H1 (cell line): ENCODE data around the gene STAP2. TPM values are rescaled to one million over a fixed set of nuclear protein-coding genes. Genes with fewer than 3 reads are reported as not detected.

ENCODE experiments used
- CTCF ChIA-PET: fragments of 300-600 bp; sonication (Branson Sonifier 250); formaldehyde crosslinking; loops from one replicate; lab custom pipeline; 2021; ENCODE audit not compliant: partially characterized antibody; lab: Charles Lee
- POLR2A ChIA-PET: fragments of 300-600 bp; sonication (Branson Sonifier 250); formaldehyde crosslinking; loops from one replicate; lab custom pipeline; 2021; ENCODE audit warnings: inconsistent platforms; ENCODE audit not compliant: partially characterized antibody; lab: Charles Lee
- DNase-seq, 2 experiments: peaks; one replicate each; pipeline versions ENCODE4 v3.0.0 to v3.0.0-alpha.2; 2010 to 2022; ENCODE audit warnings: low spot score in 2 of 2, low read depth in 1 of 2, mixed read lengths in 1 of 2
- FAIRE-seq: peaks from 2 replicates; lab custom pipeline; 2011; peaks lifted over from hg19 to GRCh38; lab: Jason Lieb, UNC
- H2AFZ ChIP-seq: 2 replicates; pipeline ENCODE4 v1.8.1; 2012; ENCODE audit warnings: low read length, inconsistent platforms
- H2AK5ac ChIP-seq: 2 replicates; pipeline ENCODE4 v1.6.1; 2013; ENCODE audit warnings: low read depth, low read length
- H2BK120ac ChIP-seq: replicated peaks from 2 replicates; pipeline ENCODE3; 2013; ENCODE audit warnings: low read depth, low read length, inconsistent platforms
- H2BK12ac ChIP-seq: 2 replicates; pipeline ENCODE4 v1.6.1; 2013; ENCODE audit warnings: low read depth, low read length
- H2BK15ac ChIP-seq: 2 replicates; pipeline ENCODE4 v1.6.1; 2013; ENCODE audit warnings: low read length
- H2BK20ac ChIP-seq: 2 replicates; pipeline ENCODE4 v1.6.1; 2013; ENCODE audit warnings: low read length
- H2BK5ac ChIP-seq: 2 replicates; pipeline ENCODE4 v1.6.1; 2013; ENCODE audit warnings: low read depth, low read length
- H3K14ac ChIP-seq: 2 replicates; pipeline ENCODE4 v1.6.1; 2013; ENCODE audit warnings: inconsistent platforms; ENCODE audit not compliant: insufficient read length
- H3K18ac ChIP-seq: 2 replicates; pipeline ENCODE4 v1.6.1; 2013; ENCODE audit warnings: low read length; ENCODE audit errors: extremely low read depth
- H3K23ac ChIP-seq: 2 replicates; pipeline ENCODE4 v1.6.1; 2013; ENCODE audit warnings: inconsistent platforms; ENCODE audit not compliant: insufficient read length
- H3K23me2 ChIP-seq: 2 replicates; pipeline ENCODE4 v1.6.1; 2013; ENCODE audit warnings: low read depth, low read length
- H3K27ac ChIP-seq: 2 replicates; pipeline ENCODE4 v1.6.1; 2011; ENCODE audit warnings: low read depth, low read length, inconsistent platforms
- H3K27me3 ChIP-seq, 4 experiments: replicated peaks in 1 of 4; 1 replicate in 1 of 4; 2 replicates in 3 of 4; pipeline versions ENCODE4 v1.6.1 to v1.8.1; 2011 to 2013; ENCODE audit warnings: low read length in 3 of 4, mild to moderate bottlenecking in 3 of 4, inconsistent platforms in 2 of 4, mixed read lengths in 2 of 4, moderate library complexity in 1 of 4; ENCODE audit not compliant: control insufficient read depth in 3 of 4, insufficient read depth in 3 of 4; ENCODE audit errors: extremely low read depth in 1 of 4
- H3K36me3 ChIP-seq, 4 experiments: 2 replicates each; pipeline versions ENCODE4 v1.6.1 to v1.8.1; 2011 to 2013; ENCODE audit warnings: mild to moderate bottlenecking in 4 of 4, low read length in 3 of 4, moderate library complexity in 2 of 4, control low read depth in 1 of 4, inconsistent platforms in 1 of 4; ENCODE audit not compliant: insufficient read depth in 4 of 4, control insufficient read depth in 2 of 4
- H3K4ac ChIP-seq: replicated peaks from 2 replicates; pipeline ENCODE3; 2013; ENCODE audit warnings: low read length, low read depth, mixed read lengths, inconsistent platforms; ENCODE audit not compliant: insufficient read length
- H3K4me1 ChIP-seq, 4 experiments: replicated peaks in 1 of 4; 1 replicate in 1 of 4; 2 replicates in 3 of 4; pipeline versions ENCODE4 v1.6.1 to v1.8.1; 2011 to 2013; ENCODE audit warnings: low read length in 3 of 4, inconsistent platforms in 2 of 4, mixed read lengths in 1 of 4; ENCODE audit not compliant: insufficient read depth in 4 of 4, control insufficient read depth in 3 of 4
- H3K4me2 ChIP-seq, 2 experiments: 2 replicates each; pipeline versions ENCODE4 v1.6.1 to v1.8.1; 2011 to 2013; ENCODE audit warnings: low read depth in 2 of 2, low read length in 2 of 2, control low read depth in 1 of 2, inconsistent platforms in 1 of 2, mild to moderate bottlenecking in 1 of 2; ENCODE audit not compliant: insufficient read depth in 1 of 2
- H3K4me3 ChIP-seq, 4 experiments: fragments of 200-600, 300-600 bp in 1 of 4; sonication (generic), shearing (Covaris generic), sonication (Bioruptor Twin) in 1 of 4; 2 replicates each; pipeline versions ENCODE4 v1.5.1 to v1.8.1; 2011 to 2016; ENCODE audit warnings: low read length in 4 of 4, low read depth in 3 of 4, control low read depth in 2 of 4, inconsistent platforms in 2 of 4, mild to moderate bottlenecking in 2 of 4, mixed read lengths in 1 of 4, moderate library complexity in 1 of 4; ENCODE audit not compliant: insufficient read depth in 2 of 4; ENCODE audit errors: extremely low read depth in 1 of 4
- H3K56ac ChIP-seq: replicated peaks from 2 replicates; pipeline ENCODE3; 2013; ENCODE audit warnings: low read depth, mild to moderate bottlenecking, mixed read lengths, low read length, inconsistent platforms; ENCODE audit not compliant: insufficient read length
- H3K79me1 ChIP-seq: 2 replicates; pipeline ENCODE4 v1.6.1; 2013; ENCODE audit warnings: low read depth, low read length, control low read depth
- H3K79me2 ChIP-seq, 2 experiments: 2 replicates each; pipeline versions ENCODE4 v1.6.1 to v1.8.1; 2012 to 2013; ENCODE audit warnings: low read length in 2 of 2, mild to moderate bottlenecking in 2 of 2, inconsistent platforms in 1 of 2; ENCODE audit not compliant: insufficient read depth in 2 of 2, control insufficient read depth in 1 of 2
- H3K9ac ChIP-seq, 4 experiments: replicated peaks in 1 of 4; 1 replicate in 1 of 4; 2 replicates in 3 of 4; pipeline versions ENCODE4 v1.6.1 to v1.8.1; 2011 to 2013; ENCODE audit warnings: low read depth in 3 of 4, low read length in 3 of 4, control low read depth in 2 of 4, mild to moderate bottlenecking in 2 of 4, moderate library complexity in 2 of 4, inconsistent platforms in 1 of 4; ENCODE audit errors: extremely low read depth in 1 of 4
- H3K9me3 ChIP-seq, 2 experiments: 2 replicates each; pipeline versions ENCODE4 v1.6.1 to v1.8.1; 2012 to 2013; ENCODE audit warnings: mild to moderate bottlenecking in 2 of 2, moderate library complexity in 2 of 2, control low read depth in 1 of 2, inconsistent platforms in 1 of 2, low read depth in 1 of 2, low read length in 1 of 2, mixed read lengths in 1 of 2; ENCODE audit not compliant: insufficient read depth in 2 of 2
- H4K20me1 ChIP-seq, 2 experiments: replicated peaks in 1 of 2; 2 replicates each; pipeline versions ENCODE3 to v1.8.1; 2011 to 2013; ENCODE audit warnings: inconsistent platforms in 2 of 2, low read length in 2 of 2, mild to moderate bottlenecking in 1 of 2; ENCODE audit not compliant: insufficient read depth in 2 of 2, control insufficient read depth in 1 of 2
- H4K5ac ChIP-seq: 2 replicates; pipeline ENCODE4 v1.6.1; 2013; ENCODE audit warnings: low read length, low read depth, mixed read lengths, inconsistent platforms; ENCODE audit not compliant: insufficient read length
- H4K8ac ChIP-seq: 2 replicates; pipeline ENCODE4 v1.8.0; 2013; ENCODE audit warnings: mild to moderate bottlenecking, moderate library complexity, low read length, inconsistent platforms; ENCODE audit not compliant: insufficient read depth; ENCODE audit errors: extremely low read depth
- H4K91ac ChIP-seq: replicated peaks from 2 replicates; pipeline ENCODE3; 2013; ENCODE audit warnings: low read length, mixed read lengths, inconsistent platforms; ENCODE audit not compliant: insufficient read length
- WGBS, 2 experiments: shearing (Covaris generic) in 1 of 2; methylation state at CpG; one replicate each; pipeline versions ENCODE4 v1.1.6 to v1.1.7; 2013 to 2015; ENCODE audit warnings: low lambda C conversion rate in 2 of 2, mixed read lengths in 2 of 2, inconsistent platforms in 1 of 2, low coverage in 1 of 2, missing lambda C conversion rate in 1 of 2; ENCODE audit not compliant: insufficient replicate concordance in 2 of 2, insufficient coverage in 1 of 2, insufficient read length in 1 of 2; ENCODE audit errors: extremely low coverage in 1 of 2, missing lambda C conversion rate in 1 of 2; 5-methylcytosine and 5-hydroxymethylcytosine counted together
- polyA plus RNA-seq, 7 experiments: library from polyadenylated mRNA; depleted of rRNA in 3 of 7; stranded (reverse) in 5 of 7; unstranded in 2 of 7; fragments of >200 nt in 5 of 7; fragments of 200-250 nt in 2 of 7; gene quantifications; 1 replicate in 5 of 7; 2 replicates in 1 of 7; 4 replicates in 1 of 7; pipeline versions ENCODE4 v1.2.1 to v1.2.3, GENCODE V29; 2011 to 2013; ENCODE audit warnings: missing spikeins in 2 of 7, mixed read lengths in 2 of 7
- total RNA-seq: library from RNA; stranded (reverse); fragmentation: NEBNext Ultra II Directional; extraction: Animal tissue kit (Norgen Biotek cat#: 25700); gene quantifications from 2 replicates; pipeline ENCODE4 v1.2.1, GENCODE V29; 2021

Gene STAP2
- total and polyA plus RNA-seq, 2 of the 8 experiments (the other 6 are each of a cell fraction or from before 2014, with no cell fraction given), result 15.3 to 37.3 TPM

DNA sequence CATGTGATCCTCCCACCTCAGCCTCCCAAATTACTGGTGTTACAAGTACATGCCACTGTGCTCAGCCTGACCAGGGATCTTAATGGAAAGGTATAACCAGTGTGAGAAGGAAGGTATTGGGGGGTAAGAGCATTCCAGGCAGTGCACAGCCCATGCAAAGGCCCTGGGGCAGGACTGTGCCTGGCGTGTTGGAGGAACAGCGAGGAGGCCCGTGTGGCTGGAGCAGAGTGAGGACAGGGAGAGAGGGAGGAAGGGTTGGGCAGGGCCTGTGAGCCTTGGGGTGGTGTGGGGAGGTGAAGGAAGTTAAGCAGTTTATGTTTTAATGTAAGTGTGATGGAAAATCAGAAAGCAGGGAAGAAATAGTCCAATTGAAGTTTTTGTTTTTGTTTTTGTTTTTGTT lies 38.0 kb downstream of the STAP2 start:
- no peak overlapping the region for H3K14ac ChIP-seq
- H2BK12ac ChIP-seq, result no peak overlapping the region
- ChIA-PET POLR2A (interaction anchor here (0.6 kb wide), 1 partner anchor 10 kb away, joined by 3 read pairs; no protein-coding TSS in a partner anchor), CTCF (interaction anchor here (0.9 to 1.2 kb wide), 3 partner anchors 19 to 29 kb away, joined by 3 read pairs; no protein-coding TSS in a partner anchor)
- no peak overlapping the region for H3K4ac ChIP-seq
- H4K8ac ChIP-seq, result no peak overlapping the region
- H3K18ac ChIP-seq, result no peak overlapping the region
- no peaks in the 10 kb centered on the region for H3K9me3 ChIP-seq
- DNase-seq, result no peak
- H2BK20ac ChIP-seq, result no peak overlapping the region
- no peak overlapping the region for H2BK15ac ChIP-seq
- no peak overlapping the region for H3K9ac ChIP-seq
- H2AFZ ChIP-seq, result no peak overlapping the region
- no peak overlapping the region for H2BK120ac ChIP-seq
- no peaks in the 10 kb centered on the region; the same call in 1 of the 2 replicates for H3K23me2 ChIP-seq
- no peak overlapping the region for H2BK5ac ChIP-seq
- no peaks in the 10 kb centered on the region; a peak in 1 of 8 replicates for H3K36me3 ChIP-seq
- no peak overlapping the region for H3K56ac ChIP-seq
- H3K4me1 ChIP-seq, result peaks cover 0 to 15% (median 1%) of the 10 kb centered on the region in 4 experiments; a peak in 5 of 7 replicates
- H4K5ac ChIP-seq, result no peak overlapping the region
- peaks cover 1% of the 10 kb centered on the region; the same call in 1 of the 2 replicates for H3K79me1 ChIP-seq
- no peaks in the 10 kb centered on the region for H3K79me2 ChIP-seq
- no peak for FAIRE-seq
- no peak overlapping the region for H4K91ac ChIP-seq
- H3K23ac ChIP-seq, result no peak overlapping the region
- peaks cover 0 to under 1% of the 10 kb centered on the region in 2 experiments for H4K20me1 ChIP-seq
- H3K4me2 ChIP-seq, result no peak overlapping the region
- no peak overlapping the region for H3K27ac ChIP-seq
- no peak overlapping the region for H2AK5ac ChIP-seq
- no peak overlapping the region for H3K4me3 ChIP-seq
- H3K27me3 ChIP-seq, result no peaks in the 10 kb centered on the region
- 97% methylated on average over 3 of the region's 3 CpGs; no CpG with 5 or more reads in 1 of the 2 experiments for WGBS, 2 experiments
